Testis (tissue), 2 donors: Measurements from ENCODE around the gene SGPP2.

Experiments
- POLR2A ChIP-seq: fragments of 450-650 bp; IDR thresholded peaks from one replicate; pipeline ENCODE4 v1.6.1; 2017; ENCODE audit warnings: antibody characterized with exemption, mild to moderate bottlenecking, moderate library complexity
- TF ChIP-seq, protein P1 (sequence below), 3 experiments: fragments of 450-650 bp in 2 of 3; fragments of 200-600 bp in 1 of 3; sonication (generic) in 1 of 3; IDR thresholded peaks; one replicate each; pipeline ENCODE4 v1.5.1; 2016 to 2019; ENCODE audit warnings: antibody characterized with exemption in 3 of 3, mild to moderate bottlenecking in 2 of 3, moderate library complexity in 1 of 3

DNA sequence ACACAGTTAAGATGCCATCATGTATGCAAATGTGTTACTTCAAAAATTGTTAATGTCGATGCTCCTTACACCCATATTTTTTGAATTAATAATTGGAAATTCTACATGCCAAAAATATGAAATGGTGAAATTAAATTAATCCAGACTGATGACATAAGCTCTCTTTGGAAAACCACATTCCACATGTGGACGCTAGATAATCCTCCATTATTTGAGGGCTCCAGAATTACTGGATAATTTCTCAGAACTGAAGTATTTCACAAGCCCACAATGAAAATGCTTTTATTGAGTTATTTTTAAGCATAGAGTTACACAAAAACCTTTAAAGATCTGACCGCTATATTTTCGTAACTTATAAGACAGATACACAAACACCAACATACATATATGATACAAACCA, 183.7 kb downstream of the SGPP2 start:
- TF ChIP-seq, protein P1, sequence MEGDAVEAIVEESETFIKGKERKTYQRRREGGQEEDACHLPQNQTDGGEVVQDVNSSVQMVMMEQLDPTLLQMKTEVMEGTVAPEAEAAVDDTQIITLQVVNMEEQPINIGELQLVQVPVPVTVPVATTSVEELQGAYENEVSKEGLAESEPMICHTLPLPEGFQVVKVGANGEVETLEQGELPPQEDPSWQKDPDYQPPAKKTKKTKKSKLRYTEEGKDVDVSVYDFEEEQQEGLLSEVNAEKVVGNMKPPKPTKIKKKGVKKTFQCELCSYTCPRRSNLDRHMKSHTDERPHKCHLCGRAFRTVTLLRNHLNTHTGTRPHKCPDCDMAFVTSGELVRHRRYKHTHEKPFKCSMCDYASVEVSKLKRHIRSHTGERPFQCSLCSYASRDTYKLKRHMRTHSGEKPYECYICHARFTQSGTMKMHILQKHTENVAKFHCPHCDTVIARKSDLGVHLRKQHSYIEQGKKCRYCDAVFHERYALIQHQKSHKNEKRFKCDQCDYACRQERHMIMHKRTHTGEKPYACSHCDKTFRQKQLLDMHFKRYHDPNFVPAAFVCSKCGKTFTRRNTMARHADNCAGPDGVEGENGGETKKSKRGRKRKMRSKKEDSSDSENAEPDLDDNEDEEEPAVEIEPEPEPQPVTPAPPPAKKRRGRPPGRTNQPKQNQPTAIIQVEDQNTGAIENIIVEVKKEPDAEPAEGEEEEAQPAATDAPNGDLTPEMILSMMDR (IDR thresholded peaks at IDR 0.05) = no peak
- TF ChIP-seq POLR2A = no peak
